ENCODE results near the gene ARHGAP4.

GRCh38 chrX:153953892-153954557 is 28.0 kb upstream of the ARHGAP4 start:
- TF ChIP-seq ZBTB7A (IDR thresholded peaks at IDR 0.05; ENCODE audit: low read depth), result no peak
- TF ChIP-seq USF1 (IDR thresholded peaks at IDR 0.05), result no peak
- no peak for TF ChIP-seq YY1 (IDR thresholded peaks at IDR 0.05; ENCODE audit: low read depth)
- no peak for TF ChIP-seq RAD21 (IDR thresholded peaks at IDR 0.05; ENCODE audit: low read depth)
- no peak for TF ChIP-seq TAF1 (IDR thresholded peaks at IDR 0.05; ENCODE audit: low read depth)
- no peak for TF ChIP-seq NFIC (IDR thresholded peaks at IDR 0.05)
- TF ChIP-seq MAX (IDR thresholded peaks at IDR 0.05), result no peak
- no peak for TF ChIP-seq REST (IDR thresholded peaks at IDR 0.05; ENCODE audit: low read depth)
- no peak for TF ChIP-seq EP300 (IDR thresholded peaks at IDR 0.05; ENCODE audit: borderline replicate concordance)
